Right lobe of liver (tissue), 6 donors: ENCODE data around the gene EED. TPM values are rescaled to one million over a fixed set of nuclear protein-coding genes. Genes with fewer than 3 reads are reported as not detected.
A peak's percentile ranks its signal among the peaks of the same experiment; 100 is the strongest.

Source experiments
- ATAC-seq, 4 donors: fragments of 200-7000 bp; cut with Tn5 transposase; one replicate each; pipeline ENCODE4 v1.9.1; 2020; ENCODE audit warnings: mild to moderate bottlenecking in 4 of 4, moderate library complexity in 4 of 4
- DNase-seq, 3 donors: peaks; one replicate each; pipeline ENCODE4 v3.0.0-alpha.2; 2020
- H3K27ac ChIP-seq, 3 donors: fragments of 200-600 bp; one replicate each; pipeline ENCODE4 v1.8.0; 2022
- H3K27me3 ChIP-seq, 2 donors: fragments of 200-600 bp; one replicate each; pipeline ENCODE4 v1.8.0; 2022
- H3K36me3 ChIP-seq, 4 donors: fragments of 200-600 bp; sonication (generic) in 1 of 4; one replicate each; pipeline versions ENCODE4 v1.5.1 to v1.8.0; 2017 to 2022; ENCODE audit warnings: control low read depth in 1 of 4
- H3K4me1 ChIP-seq, 4 donors: fragments of 200-600 bp; sonication (generic) in 1 of 4; one replicate each; pipeline versions ENCODE4 v1.5.1 to v1.8.0; 2017 to 2022; ENCODE audit warnings: control low read depth in 1 of 4
- H3K4me3 ChIP-seq, 3 donors: fragments of 200-600 bp; one replicate each; pipeline ENCODE4 v1.8.0; 2022
- H3K9me3 ChIP-seq, 4 donors: fragments of 200-600 bp; sonication (generic) in 1 of 4; one replicate each; pipeline versions ENCODE4 v1.5.1 to v1.8.0; 2017 to 2022; ENCODE audit warnings: control low read depth in 1 of 4
- CTCF ChIP-seq, 4 donors: fragments of 200-600 bp in 3 of 4; fragments of 450-650 bp in 1 of 4; IDR thresholded peaks; one replicate each; pipeline versions ENCODE4 v1.5.1 to v1.8.0; 2016 to 2022; ENCODE audit warnings: antibody characterized with exemption in 4 of 4, mild to moderate bottlenecking in 2 of 4
- POLR2A ChIP-seq: fragments of 450-650 bp; IDR thresholded peaks from one replicate; pipeline ENCODE4 v1.6.1; 2017; ENCODE audit warnings: antibody characterized with exemption, mild to moderate bottlenecking
- WGBS: methylation state at CpG from one replicate; pipeline ENCODE4 v1.1.6; 2018; ENCODE audit warnings: low coverage, low lambda C conversion rate; ENCODE audit not compliant: insufficient coverage; ENCODE audit errors: missing lambda C conversion rate; 5-methylcytosine and 5-hydroxymethylcytosine counted together
- intact Hi-C, 2 donors: fragments of 100-400 bp; cut with DNase I; formaldehyde crosslinking; loops; one replicate each; pipeline versions ENCODE4 v1.11.2 to v1.14.1; 2022
- total RNA-seq, 6 experiments: library from RNA; depleted of rRNA in 2 of 6; stranded (reverse); fragments of >200 nt in 2 of 6; fragmentation: NEBNext Ultra II Directional in 3 of 6; extraction: Animal tissue kit (Norgen Biotek cat#: 25700) in 3 of 6; gene quantifications; one replicate each; pipeline versions ENCODE4 v1.1.0 to v1.2.4, GENCODE V29; 2016 to 2023
- donor health status: DM: no; HTN: yes; CAD: no.
- donor health status: DM: no; HTN: no; CAD: no.
- donor health status: DM: no; HTN: no; CAD: no.
- donor health status: DM: no; HTN: yes; CAD: no.
- donor health status: DM: no; HTN: yes; CAD: no.

EED gene
- total RNA-seq, 6 experiments from 2014 or later = 6.7 to 10.4 (median 8.9) TPM

- no peak for DNase-seq
- peak; percentile 34 to 43 (median 40) for ATAC-seq
- intact Hi-C loops = no loop called here
- Histone ChIP-seq H3K36me3 (no peaks in the 10 kb centered on the region), H3K9me3 (no peaks in the 10 kb centered on the region), H3K27ac (peak overlapping the region in 2 of 3 donors; percentile 33 to 41), H3K27me3 (no peaks in the 10 kb centered on the region), H3K4me3 (peak overlapping the region in 2 of 3 donors; percentile 30 to 31), H3K4me1 (peaks cover 0 to 11% (median 0%) of the 10 kb centered on the region in 4 donors)
- no peak for TF ChIP-seq CTCF (IDR thresholded peaks at IDR 0.05)
- no peak for TF ChIP-seq POLR2A
Measured at GRCh38 chr11:86202013-86202336, 42.6 kb upstream of the EED start.

- TF ChIP-seq POLR2A = no peak
- no peak for TF ChIP-seq CTCF (IDR thresholded peaks at IDR 0.05)
- WGBS = 89% methylated on average over 1 of the region's 1 CpG
- Histone ChIP-seq H3K4me1 (peaks cover 0 to 5% (median 0%) of the 10 kb centered on the region in 4 donors), H3K36me3 (no peaks in the 10 kb centered on the region), H3K9me3 (no peaks in the 10 kb centered on the region), H3K27me3 (no peaks in the 10 kb centered on the region), H3K27ac (no peak overlapping the region), H3K4me3 (no peak overlapping the region)
- intact Hi-C loops = no loop called here
- no peak for ATAC-seq
- no peak for DNase-seq
Measured at GRCh38 chr11:86204356-86204755, 40.2 kb upstream of the EED start.

GRCh38 chr11:86205421-86206336 lies 38.9 kb upstream of the EED start:
- no peak overlapping the region for H3K4me3 ChIP-seq
- no peaks in the 10 kb centered on the region for H3K27me3 ChIP-seq
- peak overlapping the region in 1 of 3 donors; percentile 10 for H3K27ac ChIP-seq
- WGBS = 72% methylated on average over 11 of the region's 11 CpGs
- intact Hi-C loops = no loop called here
- no peaks in the 10 kb centered on the region for H3K9me3 ChIP-seq
- no peaks in the 10 kb centered on the region for H3K36me3 ChIP-seq
- ATAC-seq (peak; percentile 17 to 37 (median 34)), DNase-seq (no peak)
- H3K4me1 ChIP-seq = peaks cover 0 to 13% (median 0%) of the 10 kb centered on the region in 4 donors
- TF ChIP-seq CTCF (IDR thresholded peaks at IDR 0.05) = no peak
- TF ChIP-seq POLR2A = no peak

- no peak overlapping the region for H3K27ac ChIP-seq
- 68% methylated on average over 2 of the region's 2 CpGs for WGBS
- intact Hi-C loops = no loop called here
Measured at GRCh38 chr11:86206337-86206695, 38.2 kb upstream of the EED start.

More at GRCh38 chr11:86206337-86206695, 38.2 kb upstream of the EED start:
- ATAC-seq (no peak), DNase-seq (no peak)
- H3K4me3 ChIP-seq = no peak overlapping the region
- no peaks in the 10 kb centered on the region for H3K36me3 ChIP-seq
- H3K27me3 ChIP-seq = no peaks in the 10 kb centered on the region
- no peak for TF ChIP-seq POLR2A
- TF ChIP-seq CTCF (IDR thresholded peaks at IDR 0.05) = no peak
- peaks cover 0 to 13% (median 0%) of the 10 kb centered on the region in 4 donors for H3K4me1 ChIP-seq
- no peaks in the 10 kb centered on the region for H3K9me3 ChIP-seq
